Karpas-422 (cell line): ENCODE measurements around the gene PLA2G4E. TPM values are rescaled to one million over a fixed set of nuclear protein-coding genes. Genes with fewer than 3 reads are reported as not detected.
A peak's percentile ranks its signal among the peaks of the same experiment; 100 is the strongest.

Experiments
- DNase-seq: peaks from one replicate; pipeline ENCODE4 v3.0.0-alpha.2; 2015
- H2AFZ ChIP-seq: fragments of 200-600 bp; sonication (generic); 2 replicates; pipeline ENCODE4 v1.6.1; 2014; ENCODE audit warnings: antibody characterized with exemption, low read length, mixed read lengths
- H3K27ac ChIP-seq: fragments of 200-600 bp; sonication (generic); 2 replicates; pipeline ENCODE4 v1.5.1; 2014; ENCODE audit warnings: mild to moderate bottlenecking, low read length, moderate library complexity
- H3K27me3 ChIP-seq: fragments of 200-600 bp; sonication (generic); 2 replicates; pipeline ENCODE4 v1.6.1; 2014; ENCODE audit warnings: low read length, mixed read lengths
- H3K36me3 ChIP-seq: fragments of 200-600 bp; sonication (generic); 2 replicates; pipeline ENCODE4 v1.6.1; 2014; ENCODE audit warnings: low read length, mixed read lengths; ENCODE audit not compliant: insufficient read depth
- H3K4me1 ChIP-seq: fragments of 200-600 bp; sonication (generic); 2 replicates; pipeline ENCODE4 v1.6.1; 2014; ENCODE audit warnings: mild to moderate bottlenecking, low read length, mixed read lengths
- H3K4me2 ChIP-seq: fragments of 200-600 bp; sonication (generic); 2 replicates; pipeline ENCODE4 v1.6.1; 2014; ENCODE audit warnings: low read length, low read depth, mild to moderate bottlenecking; ENCODE audit not compliant: poor library complexity, severe bottlenecking
- H3K4me3 ChIP-seq: fragments of 200-600 bp; sonication (generic); 2 replicates; pipeline ENCODE4 v1.5.1; 2014; ENCODE audit warnings: mild to moderate bottlenecking, antibody characterized with exemption, low read length, mixed read lengths
- H3K79me2 ChIP-seq: fragments of 200-600 bp; sonication (generic); 2 replicates; pipeline ENCODE4 v1.6.1; 2014; ENCODE audit warnings: mild to moderate bottlenecking, low read length, mixed read lengths
- H3K9ac ChIP-seq: fragments of 200-600 bp; sonication (generic); 2 replicates; pipeline ENCODE4 v1.6.0; 2014; ENCODE audit warnings: low read length
- H3K9me2 ChIP-seq: fragments of 200-600 bp; sonication (generic), shearing (Covaris generic); replicated peaks from 2 replicates; pipeline ENCODE4 v1.6.0; 2014; ENCODE audit warnings: mild to moderate bottlenecking, low read length, moderate library complexity; ENCODE audit not compliant: insufficient read depth
- H3K9me3 ChIP-seq: fragments of 300-700, 200-600 bp; sonication (generic); 2 replicates; pipeline ENCODE4 v1.6.1; 2014; ENCODE audit warnings: low read length, mixed read lengths
- H4K20me1 ChIP-seq: fragments of 200-600 bp; sonication (generic); 2 replicates; pipeline ENCODE4 v1.6.1; 2014; ENCODE audit warnings: mild to moderate bottlenecking, antibody characterized with exemption, low read length, low read depth; ENCODE audit not compliant: insufficient read depth
- total RNA-seq: library from RNA; depleted of rRNA; stranded (reverse); fragments of >200 nt; shearing (Covaris generic); gene quantifications from 2 replicates; pipeline ENCODE4 v1.2.3, GENCODE V29; 2014; ENCODE audit warnings: low replicate concordance

Gene PLA2G4E
- total RNA-seq, 1 experiment from 2014 or later, result not detected

- no peak overlapping the region for H3K4me3 ChIP-seq
- no peak for DNase-seq
- no peaks in the 10 kb centered on the region for H3K27me3 ChIP-seq
- H4K20me1 ChIP-seq, result no peaks in the 10 kb centered on the region
- H3K9ac ChIP-seq, result no peak overlapping the region
- no peak overlapping the region for H3K4me2 ChIP-seq
- no peaks in the 10 kb centered on the region for H3K9me3 ChIP-seq
- peaks cover 3% of the 10 kb centered on the region; the same call in 1 of the 2 replicates for H3K36me3 ChIP-seq
- H3K9me2 ChIP-seq, result no peaks in the 10 kb centered on the region
- H2AFZ ChIP-seq, result no peak overlapping the region
- H3K79me2 ChIP-seq, result peaks cover 27% of the 10 kb centered on the region; the same call in 1 of the 2 replicates
- no peaks in the 10 kb centered on the region for H3K4me1 ChIP-seq
- no peak overlapping the region for H3K27ac ChIP-seq
Observed at GRCh38 chr15:41943543-41944312, 77.1 kb downstream of the PLA2G4E start.

GRCh38 chr15:41942886-41943285 lies 78.0 kb downstream of the PLA2G4E start:
- peaks cover 3% of the 10 kb centered on the region; the same call in 1 of the 2 replicates for H3K36me3 ChIP-seq
- H3K79me2 ChIP-seq, result peaks cover 22% of the 10 kb centered on the region; the same call in 1 of the 2 replicates
- H3K9me3 ChIP-seq, result no peaks in the 10 kb centered on the region

GRCh38 chr15:41941644-41942415 lies 79.0 kb downstream of the PLA2G4E start:
- Histone ChIP-seq H3K27me3 (no peaks in the 10 kb centered on the region), H3K9me2 (no peaks in the 10 kb centered on the region), H3K9me3 (no peaks in the 10 kb centered on the region), H3K4me3 (no peak overlapping the region), H3K9ac (no peak overlapping the region), H3K4me2 (no peak overlapping the region), H2AFZ (no peak overlapping the region), H3K4me1 (no peaks in the 10 kb centered on the region; the same call in 1 of the 2 replicates), H3K27ac (no peak overlapping the region), H3K79me2 (peaks cover 24% of the 10 kb centered on the region; the same call in 1 of the 2 replicates), H3K36me3 (peaks cover 3% of the 10 kb centered on the region; the same call in 1 of the 2 replicates), H4K20me1 (no peaks in the 10 kb centered on the region)
- DNase-seq, result no peak

More at GRCh38 chr15:41942886-41943285, 78.0 kb downstream of the PLA2G4E start:
- Histone ChIP-seq H3K27ac (no peak overlapping the region), H3K9ac (no peak overlapping the region), H4K20me1 (no peaks in the 10 kb centered on the region), H3K27me3 (no peaks in the 10 kb centered on the region), H2AFZ (no peak overlapping the region), H3K4me1 (no peaks in the 10 kb centered on the region), H3K9me2 (no peaks in the 10 kb centered on the region), H3K4me2 (no peak overlapping the region), H3K4me3 (no peak overlapping the region)
- DNase-seq, result no peak

GRCh38 chr15:41940441-41940857 lies 80.4 kb downstream of the PLA2G4E start:
- Histone ChIP-seq H3K9me3 (no peaks in the 10 kb centered on the region), H4K20me1 (no peaks in the 10 kb centered on the region), H2AFZ (no peak overlapping the region), H3K27ac (no peak overlapping the region), H3K4me1 (peaks cover 9% of the 10 kb centered on the region), H3K9ac (no peak overlapping the region), H3K4me2 (no peak overlapping the region), H3K36me3 (peaks cover 3% of the 10 kb centered on the region; the same call in 1 of the 2 replicates), H3K79me2 (peaks cover 24% of the 10 kb centered on the region; the same call in 1 of the 2 replicates), H3K9me2 (no peaks in the 10 kb centered on the region), H3K4me3 (no peak overlapping the region), H3K27me3 (no peaks in the 10 kb centered on the region)
- DNase-seq, result no peak

- peaks cover 3% of the 10 kb centered on the region; the same call in 1 of the 2 replicates for H3K36me3 ChIP-seq
- H3K79me2 ChIP-seq, result peaks cover 27% of the 10 kb centered on the region; the same call in 1 of the 2 replicates
- no peaks in the 10 kb centered on the region for H3K9me3 ChIP-seq
- no peak overlapping the region for H3K4me2 ChIP-seq
- no peaks in the 10 kb centered on the region for H3K27me3 ChIP-seq
- no peak overlapping the region for H3K27ac ChIP-seq
- H3K9ac ChIP-seq, result no peak overlapping the region
- DNase-seq, result no peak
- H3K4me1 ChIP-seq, result peaks cover 13% of the 10 kb centered on the region
- no peaks in the 10 kb centered on the region for H4K20me1 ChIP-seq
- H3K4me3 ChIP-seq, result no peak overlapping the region
- H2AFZ ChIP-seq, result no peak overlapping the region
- no peaks in the 10 kb centered on the region for H3K9me2 ChIP-seq
Observed at GRCh38 chr15:41939986-41940385, 80.9 kb downstream of the PLA2G4E start.

- Histone ChIP-seq H3K9ac (no peak overlapping the region; the same call in 1 of the 2 replicates), H3K27me3 (no peaks in the 10 kb centered on the region), H3K79me2 (peaks cover 37% of the 10 kb centered on the region), H3K36me3 (peaks cover 3% of the 10 kb centered on the region; the same call in 1 of the 2 replicates), H2AFZ (no peak overlapping the region), H3K9me3 (no peaks in the 10 kb centered on the region), H3K4me1 (peaks cover 21% of the 10 kb centered on the region), H3K9me2 (no peaks in the 10 kb centered on the region), H3K4me2 (no peak overlapping the region), H4K20me1 (no peaks in the 10 kb centered on the region), H3K4me3 (no peak overlapping the region), H3K27ac (peak overlapping the region; percentile 17; the same call in 1 of the 2 replicates)
- no peak for DNase-seq
Observed at GRCh38 chr15:41937568-41937923, 83.3 kb downstream of the PLA2G4E start.

- Histone ChIP-seq H3K4me2 (no peak overlapping the region), H3K4me3 (no peak overlapping the region), H3K27me3 (no peaks in the 10 kb centered on the region), H3K9me2 (no peaks in the 10 kb centered on the region), H3K4me1 (peaks cover 21% of the 10 kb centered on the region), H3K79me2 (peaks cover 37% of the 10 kb centered on the region), H3K36me3 (peaks cover 3% of the 10 kb centered on the region; the same call in 1 of the 2 replicates), H2AFZ (no peak overlapping the region), H4K20me1 (no peaks in the 10 kb centered on the region), H3K9me3 (no peaks in the 10 kb centered on the region), H3K27ac (0 out of 2 replicates have a peak overlapping the region, but pooled peaks have one; percentile 17), H3K9ac (no peak overlapping the region)
- no peak for DNase-seq
Observed at GRCh38 chr15:41936649-41937567, 83.9 kb downstream of the PLA2G4E start.
